PC-3 (cell line): ENCODE data around the gene DENND2A. TPM values are rescaled to one million over a fixed set of nuclear protein-coding genes. Genes with fewer than 3 reads are reported as not detected.

Experiments used
- ATAC-seq: fragments of 200-7000 bp; cut with Tn5 transposase; 2 replicates; pipeline ENCODE4 v1.9.1; 2020; ENCODE audit warnings: mild to moderate bottlenecking, moderate library complexity
- BruUV-seq: library from RNA; stranded (reverse); fragments of 400-500 nt; replicated peaks from 2 replicates; lab custom pipeline; 2021; lab: Mats Ljungman, UMichigan
- CTCF ChIA-PET: fragments of 300-600 bp; sonication (Branson Sonifier 250); formaldehyde crosslinking; loops from one replicate; lab custom pipeline; 2022; ENCODE audit warnings: antibody characterized with exemption; lab: Charles Lee
- POLR2A ChIA-PET: fragments of 300-600 bp; sonication (Branson Sonifier 250); formaldehyde crosslinking; loops from one replicate; lab custom pipeline; 2022; ENCODE audit warnings: antibody characterized with exemption; ENCODE audit not compliant: unreplicated experiment; lab: Charles Lee
- DNase-seq: peaks from one replicate; pipeline ENCODE4 v3.0.0-alpha.2; 2015
- H2AFZ ChIP-seq: fragments of 300-600 bp; sonication (generic); 2 replicates; pipeline ENCODE4 v1.6.0; 2016; ENCODE audit warnings: antibody characterized with exemption, low read length
- H3F3A ChIP-seq: fragments of 300-600 bp; sonication (generic); one replicate; pipeline ENCODE4 v1.6.0; 2017; ENCODE audit warnings: antibody characterized with exemption, low read length, control low read depth, mild to moderate bottlenecking; ENCODE audit not compliant: unreplicated experiment
- H3K27ac ChIP-seq: fragments of 300-600 bp; sonication (generic); 2 replicates; pipeline ENCODE4 v1.5.1; 2016; ENCODE audit warnings: mild to moderate bottlenecking, low read length
- H3K27me3 ChIP-seq: fragments of 300-600 bp; sonication (generic); 2 replicates; pipeline ENCODE4 v1.6.1; 2016; ENCODE audit warnings: low read length, mixed read lengths
- H3K36me3 ChIP-seq: fragments of 300-600 bp; sonication (generic); 2 replicates; pipeline ENCODE4 v1.6.1; 2016; ENCODE audit warnings: low read depth, mixed run types, low read length, mixed read lengths
- H3K4me1 ChIP-seq: fragments of 300-600 bp; sonication (generic); 2 replicates; pipeline ENCODE4 v1.5.1; 2016; ENCODE audit warnings: low read length; ENCODE audit not compliant: insufficient read depth
- H3K4me2 ChIP-seq: fragments of 300-600 bp; sonication (generic); 2 replicates; pipeline ENCODE4 v1.6.0; 2016; ENCODE audit warnings: low read length
- H3K4me3 ChIP-seq: fragments of 300-600 bp; sonication (generic); 2 replicates; pipeline ENCODE4 v1.5.1; 2016; ENCODE audit warnings: mild to moderate bottlenecking, low read length, mixed read lengths
- H3K79me2 ChIP-seq: fragments of 300-600 bp; sonication (generic); 2 replicates; pipeline ENCODE4 v1.6.1; 2017; ENCODE audit warnings: low read length, mixed read lengths
- H3K9ac ChIP-seq: fragments of 300-600 bp; sonication (generic); 2 replicates; pipeline ENCODE4 v1.6.0; 2016; ENCODE audit warnings: mild to moderate bottlenecking, low read length
- H3K9me2 ChIP-seq: fragments of 300-600 bp; sonication (generic); replicated peaks from 2 replicates; pipeline ENCODE4 v1.6.1; 2016; ENCODE audit warnings: mixed run types, low read length, mixed read lengths
- H3K9me3 ChIP-seq: fragments of 300-600 bp; sonication (generic); 2 replicates; pipeline ENCODE4 v1.6.1; 2016; ENCODE audit warnings: low read length, mixed read lengths
- H4K20me1 ChIP-seq: fragments of 300-600 bp; sonication (generic); 2 replicates; pipeline ENCODE4 v1.6.1; 2016; ENCODE audit warnings: low read length, mixed read lengths
- EZH2 ChIP-seq: fragments of 300-600 bp; sonication (generic); IDR thresholded peaks from one replicate; pipeline ENCODE4 v1.6.1; 2017; ENCODE audit warnings: antibody characterized with exemption, mild to moderate bottlenecking, low read length; ENCODE audit not compliant: unreplicated experiment
- EZH2phosphoT487 ChIP-seq: fragments of 300-600 bp; sonication (generic); IDR thresholded peaks from 2 replicates; pipeline ENCODE4 v1.6.1; 2018; ENCODE audit warnings: mild to moderate bottlenecking, antibody characterized with exemption, low read length, borderline replicate concordance
- intact Hi-C: fragments of 100-400 bp; cut with micrococcal nuclease; formaldehyde crosslinking; loops from 2 replicates; pipeline ENCODE4 v1.9.0; 2023
- total RNA-seq: library from RNA; depleted of rRNA; stranded (reverse); fragments of >200 nt; gene quantifications from 2 replicates; pipeline ENCODE4 v1.2.3, GENCODE V29; 2014
- TF ChIP-seq, protein P1 (sequence below): fragments of 300-600 bp; sonication (generic); conservative IDR thresholded peaks from 2 replicates; pipeline ENCODE4 v1.5.1; 2017; ENCODE audit warnings: antibody characterized with exemption, low read depth, mild to moderate bottlenecking, low read length

DENND2A gene
- total RNA-seq, 1 experiment from 2014 or later: 8.9 TPM

DNA sequence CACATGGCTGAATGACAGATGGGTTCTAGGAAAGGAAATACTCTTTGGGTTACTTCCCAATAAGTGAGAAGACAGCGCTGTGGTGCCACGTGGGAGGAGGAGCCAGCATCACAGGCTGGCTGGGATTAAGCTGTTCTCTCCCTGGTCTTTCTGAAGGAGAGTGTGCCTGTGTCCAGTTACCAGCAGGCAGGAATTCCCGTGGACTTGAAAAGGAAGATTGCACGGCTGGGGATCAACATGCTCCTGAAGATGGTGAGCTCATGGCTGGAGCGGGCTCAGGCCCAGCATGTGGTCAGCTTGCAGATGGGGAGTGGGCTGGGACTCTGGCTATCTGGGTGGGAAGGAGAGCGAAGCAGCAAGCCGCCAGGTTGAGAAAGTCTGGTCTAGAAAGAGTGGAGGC is 40.3 kb upstream of the DENND2A start:
- Histone ChIP-seq H3K4me1 (no peaks in the 10 kb centered on the region), H3K27me3 (no peaks in the 10 kb centered on the region), H3K4me3 (no peak overlapping the region), H3K9me3 (no peaks in the 10 kb centered on the region), H3K79me2 (no peaks in the 10 kb centered on the region), H4K20me1 (no peaks in the 10 kb centered on the region), H3F3A (no peaks in the 10 kb centered on the region), H3K4me2 (no peak overlapping the region), H3K27ac (no peak overlapping the region), H3K36me3 (no peaks in the 10 kb centered on the region; the same call in 1 of the 2 replicates), H3K9ac (no peak overlapping the region), H2AFZ (no peak overlapping the region), H3K9me2 (no peaks in the 10 kb centered on the region)
- ChIA-PET POLR2A (no interaction called here), CTCF (no interaction called here)
- no TSS peak for BruUV-seq
- TF ChIP-seq EZH2phosphoT487 (no peak), EZH2 (no peak)
- TF ChIP-seq, protein P1, sequence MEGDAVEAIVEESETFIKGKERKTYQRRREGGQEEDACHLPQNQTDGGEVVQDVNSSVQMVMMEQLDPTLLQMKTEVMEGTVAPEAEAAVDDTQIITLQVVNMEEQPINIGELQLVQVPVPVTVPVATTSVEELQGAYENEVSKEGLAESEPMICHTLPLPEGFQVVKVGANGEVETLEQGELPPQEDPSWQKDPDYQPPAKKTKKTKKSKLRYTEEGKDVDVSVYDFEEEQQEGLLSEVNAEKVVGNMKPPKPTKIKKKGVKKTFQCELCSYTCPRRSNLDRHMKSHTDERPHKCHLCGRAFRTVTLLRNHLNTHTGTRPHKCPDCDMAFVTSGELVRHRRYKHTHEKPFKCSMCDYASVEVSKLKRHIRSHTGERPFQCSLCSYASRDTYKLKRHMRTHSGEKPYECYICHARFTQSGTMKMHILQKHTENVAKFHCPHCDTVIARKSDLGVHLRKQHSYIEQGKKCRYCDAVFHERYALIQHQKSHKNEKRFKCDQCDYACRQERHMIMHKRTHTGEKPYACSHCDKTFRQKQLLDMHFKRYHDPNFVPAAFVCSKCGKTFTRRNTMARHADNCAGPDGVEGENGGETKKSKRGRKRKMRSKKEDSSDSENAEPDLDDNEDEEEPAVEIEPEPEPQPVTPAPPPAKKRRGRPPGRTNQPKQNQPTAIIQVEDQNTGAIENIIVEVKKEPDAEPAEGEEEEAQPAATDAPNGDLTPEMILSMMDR: no peak
- DNase-seq: no peak
- intact Hi-C loops: no loop called here
- ATAC-seq: no peak

DNA sequence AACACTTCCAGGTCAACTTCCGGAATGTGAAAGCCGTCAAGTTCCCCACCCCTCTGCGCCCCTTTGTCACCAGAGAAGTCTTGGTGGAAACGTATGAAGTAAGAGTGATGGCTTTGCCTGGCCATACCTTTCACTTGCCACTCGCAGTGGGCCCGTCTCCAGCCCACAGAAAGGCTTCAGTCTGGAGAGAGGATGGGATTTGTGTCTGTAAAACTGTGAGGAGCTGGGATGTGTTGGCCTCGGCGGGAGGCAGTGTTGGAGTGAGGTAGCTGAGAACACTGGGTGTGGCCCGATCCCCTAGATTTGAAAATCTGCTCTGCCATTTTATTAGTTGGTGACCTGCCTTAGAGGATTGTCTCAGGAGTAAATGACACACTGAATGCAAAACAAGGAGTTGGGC is 38.6 kb upstream of the DENND2A start:
- H3K4me1 ChIP-seq: peaks cover 14% of the 10 kb centered on the region
- no peaks in the 10 kb centered on the region; the same call in 1 of the 2 replicates for H3K36me3 ChIP-seq
- no peaks in the 10 kb centered on the region for H3K9me3 ChIP-seq
- no peak overlapping the region for H3K4me3 ChIP-seq
- intact Hi-C loops: loop anchor here (10.0 kb wide), 2 partner anchors 126 to 246 kb away; partner anchors contain the start of gene BRAF
- H3K4me2 ChIP-seq: no peak overlapping the region
- TF ChIP-seq EZH2: no peak
- TF ChIP-seq, protein P1: no peak
- no peak for TF ChIP-seq EZH2phosphoT487
- POLR2A ChIA-PET: no interaction called here
- no peak overlapping the region for H3K9ac ChIP-seq
- H3K79me2 ChIP-seq: peaks cover 11% of the 10 kb centered on the region; the same call in 1 of the 2 replicates
- no peaks in the 10 kb centered on the region for H3K9me2 ChIP-seq
- CTCF ChIA-PET: no interaction called here
- no peak overlapping the region for H3K27ac ChIP-seq
- no TSS peak for BruUV-seq
- no peaks in the 10 kb centered on the region for H3K27me3 ChIP-seq
- H4K20me1 ChIP-seq: no peaks in the 10 kb centered on the region
- no peak overlapping the region for H2AFZ ChIP-seq
- ATAC-seq (no peak), DNase-seq (no peak)
- no peaks in the 10 kb centered on the region for H3F3A ChIP-seq

DNA sequence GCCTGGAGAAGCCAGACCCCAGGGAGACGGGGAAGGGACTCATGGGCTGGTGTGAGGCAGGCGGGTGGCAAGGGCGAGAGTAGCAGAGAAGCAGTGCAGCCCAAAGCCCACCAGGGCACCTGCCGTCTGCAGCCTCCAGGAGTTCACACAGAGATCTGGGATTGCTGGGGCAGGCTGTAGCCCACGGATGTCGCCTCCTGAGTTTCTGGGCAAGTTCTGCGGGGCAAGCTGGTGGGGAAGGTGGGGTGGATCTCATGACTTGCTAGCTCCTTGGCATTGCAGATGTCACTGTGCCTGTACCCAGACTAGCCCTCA is 38.2 kb upstream of the DENND2A start:
- H3K9me3 ChIP-seq: no peaks in the 10 kb centered on the region
- BruUV-seq: no TSS peak
- ATAC-seq (no peak), DNase-seq (no peak)
- no peaks in the 10 kb centered on the region for H4K20me1 ChIP-seq
- ChIA-PET POLR2A (no interaction called here), CTCF (no interaction called here)
- TF ChIP-seq, protein P1: no peak
- no peak for TF ChIP-seq EZH2phosphoT487
- no peak for TF ChIP-seq EZH2
- H3K36me3 ChIP-seq: no peaks in the 10 kb centered on the region; the same call in 1 of the 2 replicates
- intact Hi-C loops: loop anchor here (10.0 kb wide), 2 partner anchors 126 to 246 kb away; partner anchors contain the start of gene BRAF
- no peak overlapping the region for H3K4me3 ChIP-seq
- peaks cover 15% of the 10 kb centered on the region; the same call in 1 of the 2 replicates for H3K79me2 ChIP-seq
- H3K9ac ChIP-seq: no peak overlapping the region
- no peak overlapping the region for H2AFZ ChIP-seq
- peaks cover 18% of the 10 kb centered on the region for H3K4me1 ChIP-seq
- H3K4me2 ChIP-seq: no peak overlapping the region
- no peaks in the 10 kb centered on the region for H3K27me3 ChIP-seq
- H3K9me2 ChIP-seq: no peaks in the 10 kb centered on the region
- no peaks in the 10 kb centered on the region for H3F3A ChIP-seq
- H3K27ac ChIP-seq: no peak overlapping the region
